ENCODE results near the gene GPAT3.
"Not testable (repeated sequence)": the region's sequence is repeated elsewhere in the genome, so short reads cannot be mapped to it uniquely, and the experiment has no call there.

The GPAT3 gene

DNA sequence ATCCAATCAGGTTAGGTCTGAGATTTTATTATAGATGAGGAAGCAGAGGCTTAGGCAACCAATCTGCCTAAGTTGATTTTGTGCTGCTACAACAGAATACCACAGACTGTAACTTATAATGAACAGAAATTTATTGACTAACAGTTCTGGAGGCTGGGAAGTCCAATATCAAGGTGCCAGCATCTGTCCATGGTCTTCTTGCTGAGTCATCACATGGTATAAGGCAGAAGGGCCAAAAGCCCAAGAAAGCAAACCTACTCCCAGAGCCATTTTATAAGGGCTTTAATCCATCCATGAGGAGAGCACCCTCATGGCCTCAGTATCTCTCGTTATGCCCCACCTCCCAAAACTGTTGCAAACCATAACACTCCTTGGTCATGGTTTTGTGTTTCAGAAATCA is 55.8 kb downstream of the GPAT3 start:
- DNase-seq (ENCODE audit: low read depth in 1 of 2, low spot score in 1 of 2) = no peak

DNA sequence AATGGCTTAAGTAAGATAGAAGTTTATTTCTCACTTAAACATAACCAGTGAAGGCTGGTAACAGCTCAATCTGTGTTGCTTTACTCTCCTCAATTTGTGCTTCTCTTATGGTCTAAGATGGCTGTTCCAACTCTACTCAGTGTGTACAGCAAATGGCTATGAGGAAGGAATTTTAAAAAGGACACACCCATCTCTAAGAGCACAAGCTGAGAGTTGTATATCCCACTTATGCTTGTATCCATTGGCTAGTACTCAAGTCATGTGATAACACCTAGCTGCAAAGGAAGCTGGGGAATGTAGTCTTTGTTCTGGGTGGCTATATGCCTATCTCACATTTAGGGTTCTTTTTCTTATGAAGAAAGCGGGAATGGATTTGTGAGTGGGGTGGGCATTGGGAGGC is 63.3 kb downstream of the GPAT3 start:
- no peak for DNase-seq (ENCODE audit: low read depth in 1 of 2, low spot score in 1 of 2)

DNA sequence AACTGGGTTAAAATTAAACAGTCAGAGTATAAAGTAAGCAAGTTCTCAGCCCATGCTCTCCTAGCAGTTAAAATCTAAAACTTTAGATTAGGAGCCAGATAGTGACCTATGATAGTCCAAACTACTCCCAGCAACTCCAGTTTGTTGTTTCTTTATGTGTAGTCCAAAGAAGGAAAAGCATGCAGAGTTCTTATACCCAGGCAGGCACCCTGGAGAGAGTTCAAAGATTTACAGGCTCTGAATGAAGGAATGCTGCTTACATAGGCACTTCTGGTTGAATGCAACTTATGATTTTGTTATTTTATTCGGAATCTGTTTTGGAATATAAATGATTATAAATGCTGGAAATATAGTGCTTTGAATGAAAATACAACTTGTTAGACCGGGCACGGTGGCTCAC is 67.2 kb downstream of the GPAT3 start:
- DNase-seq (ENCODE audit: low read depth in 1 of 2, low spot score in 1 of 2) = no peak

DNA sequence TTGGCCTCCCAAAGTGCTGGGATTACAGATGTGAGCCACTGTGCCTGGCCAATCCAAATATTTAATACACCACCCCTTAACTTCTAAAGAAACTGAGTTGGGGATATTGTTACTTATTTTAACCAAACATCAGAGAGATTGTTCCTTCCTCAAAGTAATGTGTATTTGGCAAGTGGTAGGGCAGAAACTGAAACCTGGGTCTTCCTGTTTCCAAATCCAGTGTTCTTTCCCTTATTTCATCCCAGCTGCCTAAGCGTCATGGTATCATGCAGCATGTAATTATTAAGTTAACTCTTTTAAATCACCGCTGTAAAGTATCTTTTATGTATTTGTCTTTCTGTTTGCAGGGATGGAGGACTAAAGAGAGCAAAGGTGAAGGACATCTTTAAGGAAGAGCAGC is 68.4 kb downstream of the GPAT3 start:
- DNase-seq (ENCODE audit: low read depth in 1 of 2, low spot score in 1 of 2) = no peak

DNA sequence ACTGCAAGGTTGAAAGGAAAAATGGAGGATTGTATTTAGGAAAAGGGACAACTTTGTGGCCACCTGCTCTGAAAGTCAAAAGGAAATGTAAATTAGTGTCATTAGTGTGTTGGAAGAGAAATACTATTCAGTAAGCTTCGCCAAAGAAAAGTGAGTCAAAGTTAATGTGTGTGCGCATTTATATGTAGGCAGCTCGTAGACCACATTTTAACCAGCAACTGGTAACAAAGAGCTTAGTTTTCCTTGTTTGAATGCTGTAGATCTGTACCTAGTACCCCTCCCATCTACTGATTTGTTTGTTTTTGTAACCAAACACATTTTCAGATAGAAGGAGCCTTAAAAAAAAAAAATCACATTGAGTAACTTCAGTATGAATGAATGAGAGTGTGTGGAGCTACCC is 69.3 kb downstream of the GPAT3 start:
- no peak for DNase-seq (ENCODE audit: low read depth in 1 of 2, low spot score in 1 of 2)

DNA sequence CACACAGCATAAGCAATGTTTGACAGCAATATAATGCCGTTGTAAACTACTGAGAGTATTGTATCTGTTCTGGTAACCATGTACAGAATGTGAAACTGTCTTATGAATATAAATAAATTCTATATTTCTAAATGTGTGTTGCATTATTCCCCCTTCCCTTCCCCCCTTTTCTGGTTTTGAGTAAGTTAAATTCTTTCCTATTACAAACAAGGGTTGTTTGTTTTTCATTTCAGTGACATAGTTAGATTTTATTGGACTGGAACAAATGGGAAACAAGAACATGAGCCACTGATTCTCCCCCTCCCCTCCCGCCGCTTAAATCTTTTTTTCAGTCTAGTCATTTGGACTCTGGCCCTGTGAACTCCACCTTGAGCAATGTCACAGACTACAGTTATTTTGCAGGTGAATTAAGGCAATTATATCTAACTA is 69.8 kb downstream of the GPAT3 start:
- no peak for DNase-seq (ENCODE audit: low read depth in 1 of 2, low spot score in 1 of 2)

DNA sequence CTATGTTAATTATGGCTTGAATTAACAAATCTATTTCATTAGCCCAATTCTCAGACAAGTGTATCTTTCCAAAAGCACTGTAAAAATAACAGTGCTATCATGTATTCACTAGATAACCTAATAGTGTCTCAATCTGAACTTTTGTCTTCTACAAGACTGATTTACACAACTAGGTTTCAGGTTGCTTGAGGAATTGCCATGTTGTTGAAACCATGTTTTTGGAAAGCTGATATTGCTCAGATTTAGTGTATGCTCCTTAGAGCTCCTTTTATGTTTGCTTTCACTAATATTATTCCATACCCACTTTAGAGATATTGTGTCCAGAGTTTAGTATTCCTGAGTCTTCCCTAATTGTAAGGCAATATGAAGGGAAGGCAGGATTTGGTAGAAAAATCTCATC is 70.6 kb downstream of the GPAT3 start:
- no peak for DNase-seq (ENCODE audit: low read depth in 1 of 2, low spot score in 1 of 2)

DNA sequence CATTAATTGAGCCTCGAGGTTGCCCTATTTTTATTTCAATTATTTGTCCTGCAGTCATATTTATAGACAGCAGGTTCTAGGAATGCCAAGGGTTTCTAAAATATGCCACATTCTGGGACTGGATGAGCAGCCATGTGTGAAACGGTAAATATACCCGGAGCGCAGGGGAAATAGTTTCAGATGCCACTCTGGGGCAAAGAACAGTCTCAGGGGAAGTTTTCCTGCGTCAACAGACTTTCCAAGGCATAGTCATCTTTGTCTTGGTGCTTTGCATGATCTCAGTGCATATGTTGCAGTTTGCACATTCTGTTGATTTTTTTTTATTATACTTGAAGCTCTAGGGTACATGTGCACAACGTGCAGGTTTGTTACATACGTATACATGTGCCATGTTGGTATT is 71.0 kb downstream of the GPAT3 start:
- DNase-seq (ENCODE audit: low read depth in 1 of 2, low spot score in 1 of 2) = no peak

DNA sequence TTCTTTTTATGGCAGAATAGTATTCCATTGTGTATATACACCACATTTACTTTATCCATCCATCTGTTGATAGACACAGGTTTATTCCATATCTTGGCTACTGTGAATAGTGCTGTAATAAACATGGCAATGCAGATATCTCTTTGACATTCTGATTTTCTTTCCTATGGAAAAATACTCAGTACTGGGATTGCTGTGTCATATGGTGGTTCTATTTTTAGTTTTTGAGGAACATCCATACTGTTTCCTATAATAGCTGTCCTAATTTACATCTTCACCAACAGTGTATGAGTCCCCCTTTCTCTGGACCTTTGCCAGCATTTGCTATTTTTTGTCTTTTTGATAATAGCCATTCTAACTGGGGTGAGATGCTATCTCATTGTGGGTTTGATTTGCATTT is 73.5 kb downstream of the GPAT3 start:
- no peak for DNase-seq (ENCODE audit: low read depth in 1 of 2, low spot score in 1 of 2)

DNA sequence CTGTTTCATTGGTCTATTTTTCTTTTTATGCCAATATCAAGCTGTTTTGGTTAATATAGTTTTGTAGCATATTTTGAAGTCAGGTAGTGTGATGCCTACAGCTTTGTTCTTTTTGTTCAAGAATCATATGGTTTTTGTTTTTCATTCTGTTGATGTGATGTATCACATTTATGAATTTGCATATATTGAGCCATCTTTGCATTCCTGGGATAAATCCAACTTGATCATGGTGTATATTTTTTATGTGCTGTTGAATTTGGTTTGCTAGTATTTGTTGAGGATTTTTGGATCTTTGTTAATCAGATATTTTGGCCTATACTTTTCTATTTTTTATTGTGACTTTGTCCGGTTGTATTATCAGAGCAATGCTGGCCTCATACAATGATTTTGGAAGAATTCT is 74.8 kb downstream of the GPAT3 start:
- no peak for DNase-seq (ENCODE audit: low read depth in 1 of 2, low spot score in 1 of 2)

DNA sequence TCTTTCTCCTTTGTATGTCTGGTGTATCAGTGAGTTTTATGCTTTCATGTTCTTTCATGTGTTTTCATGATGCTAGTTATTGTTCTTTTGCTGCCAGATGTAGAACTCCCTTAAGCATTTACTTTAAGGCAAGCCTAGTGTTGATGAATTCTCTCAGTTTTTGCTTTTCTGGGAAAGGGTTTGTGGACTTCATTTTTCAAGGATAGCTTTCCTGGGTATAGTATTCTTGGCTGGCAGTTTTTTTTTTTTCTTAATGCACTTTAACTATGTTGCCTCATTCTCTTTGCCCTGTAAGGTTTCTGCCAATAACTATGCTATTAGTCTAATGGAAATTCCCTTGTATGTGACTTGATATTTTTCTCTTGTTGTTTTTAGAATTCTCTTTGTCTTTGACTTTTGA is 77.1 kb downstream of the GPAT3 start:
- DNase-seq (ENCODE audit: low read depth in 1 of 2, low spot score in 1 of 2) = no peak

DNA sequence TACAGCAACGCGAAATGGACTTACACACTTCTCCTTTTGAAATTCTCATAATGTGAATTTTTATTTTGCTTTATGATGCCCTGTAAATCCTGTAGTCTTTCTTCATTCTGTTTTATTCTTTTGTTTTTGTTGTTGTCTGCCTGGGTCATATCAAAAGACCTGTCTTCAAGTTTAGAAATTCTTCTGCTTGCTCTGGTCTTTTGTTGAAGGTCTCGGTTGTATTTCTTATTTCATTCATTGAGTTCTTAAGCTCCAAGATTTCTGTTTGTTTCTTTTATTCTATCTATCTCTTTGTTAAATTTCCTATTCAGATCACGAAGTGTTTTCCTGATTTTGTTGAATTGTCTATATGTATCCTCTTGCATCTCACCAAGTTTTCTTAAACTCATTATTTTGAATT is 78.1 kb downstream of the GPAT3 start:
- DNase-seq (ENCODE audit: low read depth in 1 of 2, low spot score in 1 of 2) = no peak

DNA sequence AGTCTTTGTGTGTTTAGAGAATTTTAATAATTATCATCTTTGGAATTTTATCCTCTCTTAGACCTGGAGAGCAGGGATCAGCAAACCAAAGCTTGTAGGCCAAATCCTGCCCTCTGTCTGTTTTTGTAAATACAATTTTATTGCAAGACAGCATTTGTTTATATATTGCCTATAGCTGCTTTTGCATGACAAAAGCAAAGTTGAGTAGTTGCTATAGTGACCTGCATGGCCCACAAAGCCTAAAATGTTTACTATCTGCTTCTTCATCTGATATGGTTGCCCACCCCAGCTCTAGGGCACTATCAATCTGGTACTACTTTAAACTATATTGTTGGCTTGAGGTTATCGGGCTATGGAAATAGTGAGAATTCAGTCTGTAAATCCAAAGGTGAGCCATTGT is 80.3 kb downstream of the GPAT3 start:
- DNase-seq (ENCODE audit: low read depth in 1 of 2, low spot score in 1 of 2) = no peak

DNA sequence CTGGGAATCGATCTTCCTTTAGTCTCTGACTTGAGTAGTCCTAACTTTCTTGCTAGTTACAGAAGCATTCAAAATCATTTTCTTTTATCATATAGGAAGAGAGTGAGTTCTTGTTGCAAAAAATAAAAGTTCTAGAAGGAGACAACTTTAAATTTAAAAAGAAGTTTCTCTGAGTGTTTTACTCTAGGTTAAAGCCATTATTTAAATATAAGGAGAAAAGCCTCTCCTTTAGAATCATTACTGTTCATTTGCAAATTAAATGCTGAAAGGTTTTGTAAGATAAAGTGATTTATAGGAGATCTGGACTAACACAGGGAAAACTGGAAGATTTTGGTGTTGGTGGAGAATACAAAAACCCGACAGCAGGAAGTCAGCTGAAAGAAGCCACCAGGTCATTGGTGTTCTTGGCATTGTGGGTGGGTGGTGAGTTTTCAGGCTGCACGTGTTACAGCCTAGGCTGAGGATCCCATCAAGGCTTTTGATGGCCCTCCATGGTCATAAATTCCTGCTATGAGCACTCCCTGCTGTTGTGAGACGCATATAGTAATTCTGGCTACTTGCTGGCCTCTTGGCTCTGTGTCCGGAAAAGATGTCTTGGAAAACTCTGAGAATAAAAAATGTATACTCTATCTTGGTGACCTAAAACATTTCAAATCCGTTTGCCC is 81.6 kb downstream of the GPAT3 start:
- DNase-seq (ENCODE audit: low read depth in 1 of 2, low spot score in 1 of 2) = no peak

DNA sequence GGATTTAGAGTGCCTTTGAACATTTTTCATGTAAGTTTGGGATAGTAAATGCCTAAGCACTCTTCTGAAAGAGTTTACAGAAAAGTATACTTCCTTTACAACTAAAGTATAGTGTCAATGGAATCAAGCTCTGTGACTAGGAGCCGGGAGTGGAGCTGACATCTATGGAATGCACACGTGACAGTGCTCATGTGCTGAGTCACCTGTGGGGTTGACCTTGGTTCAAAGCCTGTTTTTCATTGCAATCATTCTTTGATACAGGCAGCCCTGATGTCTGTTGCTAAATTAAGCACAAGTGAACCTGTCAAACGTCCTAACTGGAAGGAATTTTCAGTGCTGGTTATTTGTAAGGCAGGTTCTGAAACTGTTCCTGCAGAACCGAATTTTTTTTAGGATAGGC is 82.5 kb downstream of the GPAT3 start:
- no peak for DNase-seq (ENCODE audit: low read depth in 1 of 2, low spot score in 1 of 2)

DNA sequence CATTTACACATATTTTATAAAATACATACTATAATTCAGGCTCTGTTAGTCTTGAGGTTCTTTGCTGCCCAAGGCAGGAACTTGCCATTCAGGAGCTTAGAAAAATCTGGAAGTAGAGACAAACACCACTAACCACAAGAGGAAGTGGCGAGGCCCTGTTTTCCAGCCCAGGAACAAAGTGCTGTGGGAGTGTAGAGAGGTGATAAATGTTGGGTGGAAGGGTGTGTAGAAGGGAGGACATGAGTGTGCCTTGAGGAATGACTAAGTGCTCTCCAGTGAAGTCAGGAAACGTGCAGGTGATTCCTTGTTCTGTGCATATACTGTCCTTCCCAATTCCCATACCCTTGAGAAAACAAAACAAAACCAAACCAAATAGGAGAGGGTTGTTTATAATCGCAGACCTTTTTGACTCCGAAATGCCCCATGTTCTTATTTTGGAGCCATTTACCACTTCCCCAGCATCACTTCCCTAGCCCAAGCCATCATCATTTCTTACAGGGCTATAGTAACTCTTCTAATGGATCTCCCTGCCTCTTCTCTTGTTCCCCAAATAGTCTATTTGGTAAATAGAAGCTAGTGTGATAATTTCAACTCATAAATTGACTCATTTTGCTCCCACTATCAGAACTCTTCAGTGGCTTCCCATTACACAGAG is 83.2 kb downstream of the GPAT3 start:
- no peak for DNase-seq (ENCODE audit: low read depth in 1 of 2, low spot score in 1 of 2)

DNA sequence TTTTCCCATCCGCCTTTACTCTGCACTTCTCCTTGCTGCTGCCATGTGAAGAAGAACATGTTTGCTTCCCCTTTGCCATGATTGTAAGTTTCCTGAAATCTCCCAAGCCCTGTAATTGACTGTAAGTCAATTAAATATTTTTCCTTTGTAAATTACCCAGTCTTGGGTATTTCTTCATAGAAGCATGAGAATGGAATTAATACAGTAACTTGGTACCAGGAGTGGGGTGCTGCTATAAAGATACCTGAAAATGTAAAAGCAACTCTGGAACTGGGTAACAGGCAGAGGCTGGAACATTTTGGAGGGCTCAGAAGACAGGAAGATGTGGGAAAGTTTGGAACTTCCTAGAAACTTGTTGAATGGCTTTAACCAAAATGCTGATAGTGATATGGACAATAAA is 86.2 kb downstream of the GPAT3 start:
- DNase-seq (ENCODE audit: low read depth in 1 of 2, low spot score in 1 of 2) = not testable (repeated sequence)

DNA sequence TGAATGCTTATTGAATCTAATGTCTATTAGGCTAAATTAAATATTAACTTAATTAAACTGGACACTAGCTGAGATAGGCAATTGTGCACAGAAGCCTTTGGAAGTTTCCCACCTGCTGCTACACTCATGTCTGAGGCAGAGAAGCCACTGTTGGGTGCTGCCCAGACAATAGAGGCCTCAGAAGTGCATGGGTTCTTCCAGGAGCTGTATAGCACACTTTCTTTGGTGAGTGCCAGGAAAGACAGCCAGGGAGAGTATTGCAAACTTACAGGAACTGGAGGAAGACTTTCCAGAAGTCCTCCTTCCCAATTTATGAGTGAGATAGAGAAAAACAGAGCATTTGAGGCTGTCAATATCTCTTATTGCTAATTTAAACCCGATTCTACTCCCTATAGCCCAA is 89.9 kb downstream of the GPAT3 start:
- DNase-seq (ENCODE audit: low read depth in 1 of 2, low spot score in 1 of 2) = no peak

DNA sequence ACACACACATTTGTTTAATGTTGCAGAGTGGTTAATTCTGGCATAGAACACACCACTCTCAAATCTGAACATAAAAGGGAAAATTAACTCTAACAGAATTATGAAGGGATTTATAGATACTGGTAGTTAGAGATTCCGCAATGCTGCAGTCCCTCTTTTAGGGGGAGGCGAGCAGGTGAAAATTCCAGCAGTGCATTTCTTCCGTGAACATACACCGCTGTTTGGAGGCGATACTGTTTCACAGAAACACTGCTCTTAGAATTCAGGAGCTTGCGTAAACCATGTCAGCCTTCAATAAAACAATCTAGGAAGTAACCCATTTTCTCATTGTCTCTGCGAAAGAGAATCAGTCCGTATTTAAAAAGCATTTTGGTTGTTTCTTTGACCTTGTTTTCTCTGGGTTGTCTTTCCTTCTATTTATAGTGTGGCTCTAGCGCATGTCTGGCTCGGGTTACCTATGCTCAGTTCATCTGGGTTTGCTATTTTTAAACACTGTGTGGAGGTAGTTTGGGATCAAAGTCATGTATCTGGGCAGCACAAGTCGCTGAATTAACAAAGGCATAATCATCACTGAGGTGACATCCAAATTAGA is 90.4 kb downstream of the GPAT3 start:
- no peak for DNase-seq (ENCODE audit: low read depth in 1 of 2, low spot score in 1 of 2)

DNA sequence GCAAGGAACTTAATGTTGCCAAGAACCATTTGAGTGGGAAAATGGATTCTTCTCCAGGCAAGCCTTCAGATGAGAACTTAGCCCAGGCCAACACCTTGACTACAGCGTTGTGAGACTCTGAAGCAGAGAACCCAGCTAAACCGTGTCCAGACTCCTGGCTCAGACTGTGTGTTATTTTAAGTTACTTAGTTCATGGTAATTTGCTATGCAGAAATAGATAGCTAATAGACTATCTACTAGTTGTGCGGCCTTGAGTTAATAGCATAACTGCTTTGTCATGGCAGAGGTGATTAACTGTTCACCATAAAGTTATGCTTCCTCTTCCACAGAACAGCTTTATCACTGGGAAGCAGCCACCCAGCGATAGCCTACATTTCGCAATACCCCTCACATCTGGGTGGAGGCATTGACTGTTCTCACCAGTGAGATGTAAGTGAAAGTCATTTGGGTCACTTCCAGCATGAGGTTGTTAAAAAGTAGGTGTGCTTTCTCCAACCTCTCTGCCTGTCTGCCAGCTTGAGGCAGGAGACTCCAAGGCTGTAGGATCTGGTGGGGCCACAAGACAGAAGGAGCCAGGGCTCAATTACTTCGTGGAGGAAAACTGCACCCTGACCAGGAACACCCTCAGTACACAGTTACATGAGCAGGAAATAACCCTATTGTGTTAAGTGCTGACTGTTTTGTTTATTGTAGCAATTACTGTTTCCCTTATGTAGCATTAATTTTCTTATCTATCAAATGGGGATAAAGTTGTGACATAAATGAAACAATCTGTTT is 94.2 kb downstream of the GPAT3 start:
- DNase-seq (ENCODE audit: low read depth in 1 of 2, low spot score in 1 of 2) = no peak

DNA sequence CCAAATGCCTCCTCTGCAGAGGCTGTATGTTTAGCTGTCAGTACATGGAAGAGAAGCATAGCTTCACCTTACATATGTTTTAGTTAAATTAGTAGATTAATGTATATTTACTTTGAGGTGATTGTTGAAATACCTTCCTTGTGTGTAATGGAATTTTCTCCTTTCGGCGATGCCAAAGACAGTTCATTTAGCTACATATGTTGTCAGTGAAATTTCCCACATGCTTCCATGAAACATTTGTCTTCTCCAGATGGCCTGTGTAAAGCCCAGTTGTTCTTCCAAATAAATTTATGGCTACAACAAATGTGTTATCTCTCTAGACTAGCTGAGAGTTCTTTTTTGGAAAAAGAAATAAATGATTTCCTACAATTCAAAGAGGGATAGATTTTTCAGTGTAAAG is 95.2 kb downstream of the GPAT3 start:
- DNase-seq (ENCODE audit: low read depth in 1 of 2, low spot score in 1 of 2) = no peak

DNA sequence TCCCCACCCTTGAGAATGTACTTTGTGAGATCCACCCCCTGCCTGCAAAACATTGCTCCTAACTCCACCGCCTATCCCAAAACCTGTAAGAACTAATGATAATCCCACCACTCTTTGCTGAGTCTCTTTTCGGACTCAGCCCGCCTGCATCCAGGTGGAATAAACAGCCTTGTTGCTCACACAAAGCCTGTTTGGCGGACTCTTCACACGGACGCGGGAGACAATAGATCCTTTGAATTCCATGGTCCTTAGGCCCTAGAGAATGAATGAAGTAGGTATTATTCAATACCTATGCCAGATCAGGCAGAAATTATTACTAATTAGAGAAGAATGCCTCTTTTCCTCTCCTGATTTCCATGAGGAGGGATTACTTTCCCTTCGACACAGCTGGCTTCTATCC is 101.0 kb downstream of the GPAT3 start:
- DNase-seq (ENCODE audit: low read depth in 1 of 2, low spot score in 1 of 2) = no peak
